ENCODE results near the gene DGKD.

The DGKD gene

DNA sequence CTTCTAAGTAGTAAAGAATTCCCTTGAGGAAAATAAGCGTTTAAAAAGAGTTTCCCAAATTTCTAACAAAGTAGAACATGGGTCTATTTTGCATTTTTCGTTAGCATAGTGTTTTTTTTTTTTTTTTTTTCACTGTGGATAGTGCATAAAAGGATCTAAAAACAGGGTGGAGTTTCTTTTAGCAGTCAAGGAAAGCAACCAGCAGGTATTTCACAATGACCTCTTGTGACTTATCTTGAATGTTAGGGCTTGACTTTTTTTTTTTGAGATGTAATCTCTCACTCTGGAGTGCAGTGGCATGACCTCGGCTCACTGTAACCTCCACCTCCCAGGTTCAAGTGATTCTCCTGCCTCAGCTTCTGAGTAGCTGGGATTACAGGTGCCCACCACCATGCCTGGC lies 14.9 kb upstream of the DGKD start:
- DNase-seq: no peak

DNA sequence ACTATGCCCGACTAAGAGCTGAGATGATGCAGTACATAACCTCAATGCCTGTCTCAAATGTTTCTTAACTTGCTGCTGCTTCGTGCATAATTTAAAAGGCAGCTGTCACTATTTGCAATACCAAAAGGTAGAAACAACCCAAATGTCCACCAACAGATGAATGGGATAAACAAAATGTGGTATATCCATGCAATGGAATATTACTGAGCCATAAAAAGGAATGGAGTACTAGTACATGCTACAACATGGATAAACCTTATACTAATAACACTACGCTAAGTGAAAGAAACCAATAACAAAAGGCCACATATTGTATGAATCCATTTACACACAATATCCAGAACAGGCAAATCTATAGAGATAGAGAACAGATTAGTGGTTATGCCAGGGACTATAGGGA lies 13.0 kb upstream of the DGKD start:
- no peak for DNase-seq

DNA sequence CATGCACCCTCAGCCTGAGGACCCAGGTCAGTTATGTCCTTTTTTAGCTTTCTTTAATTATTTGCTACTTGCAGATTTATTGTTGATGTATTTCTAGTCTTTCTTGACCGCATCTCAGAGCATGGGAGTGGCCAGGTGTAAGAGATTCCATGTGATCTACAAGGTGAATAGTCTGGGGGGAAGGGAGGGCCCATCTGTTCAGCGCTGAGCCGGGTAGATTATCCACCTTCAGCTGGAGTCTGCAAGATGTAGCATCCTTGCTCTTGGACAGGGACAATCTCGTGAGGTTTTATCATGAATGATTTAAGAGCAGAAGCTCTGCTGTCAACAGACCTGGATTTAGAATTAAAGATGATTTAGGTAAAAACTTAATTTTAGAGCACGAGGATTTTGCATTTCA lies 12.0 kb upstream of the DGKD start:
- DNase-seq: no peak

DNA sequence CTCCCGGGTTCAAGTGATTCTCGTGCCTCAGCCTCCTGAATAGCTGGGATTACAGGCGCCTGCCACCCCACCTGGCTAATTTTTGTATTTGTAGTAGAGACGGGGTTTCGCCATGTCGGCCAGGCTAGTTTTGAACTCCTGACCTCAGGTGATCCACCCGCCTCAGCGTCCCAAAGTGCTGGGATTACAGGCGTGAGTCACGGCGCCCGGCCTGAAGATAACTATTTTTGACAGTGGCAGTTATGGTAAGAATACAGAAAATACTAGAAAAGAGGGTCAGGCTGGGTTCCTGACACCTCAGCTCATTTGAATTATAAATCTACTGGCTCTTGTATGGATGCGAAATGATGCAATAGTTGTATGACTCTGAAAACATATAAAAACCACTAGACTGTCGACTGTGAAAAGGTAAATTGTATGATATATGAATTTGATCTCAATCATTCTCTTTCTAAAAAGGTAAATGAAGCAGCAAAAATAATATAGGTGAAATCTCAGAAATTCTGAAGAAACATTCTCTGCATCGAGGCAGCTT lies 11.1 kb upstream of the DGKD start:
- DNase-seq: no peak

DNA sequence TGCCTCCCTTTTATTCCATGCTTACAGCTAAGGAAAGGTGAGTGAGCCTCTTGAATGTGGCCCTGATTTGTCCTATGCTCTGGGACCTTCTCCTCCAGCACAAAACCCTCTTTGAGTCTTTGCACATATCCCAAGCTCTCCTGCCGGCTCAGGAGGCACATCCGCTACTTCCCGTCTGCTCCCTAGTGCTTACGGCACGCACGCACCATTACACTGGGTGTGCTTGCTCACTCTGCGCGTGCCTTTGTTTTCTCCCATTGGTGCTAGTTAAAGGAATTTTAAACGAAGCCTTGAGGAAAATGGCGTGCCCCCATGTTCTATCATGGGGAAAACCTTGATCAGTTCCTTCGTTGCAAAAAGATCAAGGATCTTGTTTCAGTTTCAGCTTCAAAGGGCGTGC lies 7.9 kb upstream of the DGKD start:
- DNase-seq: no peak

DNA sequence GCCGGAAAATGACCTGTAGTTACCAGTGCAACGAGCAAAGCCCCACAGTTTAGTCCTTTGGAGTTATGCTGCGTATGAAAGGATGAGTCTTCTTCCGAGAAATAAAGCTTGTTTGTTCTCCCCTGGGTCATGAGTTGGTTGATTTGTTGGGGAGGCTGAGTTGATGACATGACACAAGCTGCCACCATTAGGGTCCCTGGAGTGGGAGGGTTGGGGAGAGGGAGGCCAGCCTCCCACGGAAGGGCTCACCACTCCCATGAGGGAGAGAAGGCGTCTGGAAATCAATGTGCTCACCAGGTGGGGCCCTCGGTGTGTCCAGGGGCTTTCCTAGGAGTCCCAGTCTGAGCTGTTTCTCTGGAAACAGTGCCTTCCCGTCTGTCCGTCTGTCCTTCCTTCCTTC lies 7.4 kb upstream of the DGKD start:
- no peak for DNase-seq

DNA sequence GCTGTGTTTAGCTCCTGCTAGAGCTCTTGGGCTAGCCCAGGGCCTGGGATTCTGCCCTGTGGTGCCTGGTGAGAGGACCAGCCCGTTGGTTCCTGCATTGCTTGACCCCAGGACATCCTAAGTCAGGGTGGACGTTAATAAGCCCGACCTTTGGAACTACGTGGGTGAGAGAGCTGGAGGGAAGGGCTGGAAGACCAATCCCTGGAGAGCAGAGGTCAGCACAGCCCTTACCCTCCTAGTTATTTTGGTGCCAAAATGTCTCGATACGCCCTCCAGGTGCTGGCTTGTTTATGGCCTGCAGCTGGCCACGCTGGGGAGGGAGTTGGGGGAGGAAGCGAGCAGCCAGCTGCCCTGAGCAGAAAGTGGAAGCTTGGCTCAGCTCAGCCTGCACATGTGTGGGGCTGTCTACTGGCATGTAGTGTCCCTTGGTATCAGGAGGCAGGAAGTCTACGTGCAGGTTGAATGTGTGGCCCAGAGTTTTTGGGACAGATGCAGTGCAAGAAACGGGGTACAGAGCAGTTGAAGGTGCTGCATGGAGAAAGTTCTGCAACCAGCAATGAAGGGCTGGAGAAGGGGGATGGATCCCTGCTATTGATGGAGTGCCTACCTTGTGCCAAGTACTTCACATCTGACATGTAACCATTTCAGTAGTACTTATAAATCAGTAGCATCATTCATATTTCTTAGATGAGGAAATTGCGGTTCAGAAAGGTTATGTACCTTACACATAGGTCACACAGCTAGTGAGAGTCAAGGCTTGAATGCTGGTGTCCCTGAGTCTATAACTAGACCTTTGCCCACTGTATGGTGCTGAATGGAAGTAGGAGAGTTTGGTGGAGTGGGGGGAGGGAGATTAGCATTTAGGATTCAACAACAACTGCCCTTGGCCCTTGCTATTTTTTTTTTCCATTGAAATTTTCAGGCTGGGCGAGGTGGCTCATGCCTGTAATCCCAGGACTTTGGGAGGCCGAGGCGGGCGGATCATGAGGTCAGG lies 5.0 kb upstream of the DGKD start:
- no peak for DNase-seq

DNA sequence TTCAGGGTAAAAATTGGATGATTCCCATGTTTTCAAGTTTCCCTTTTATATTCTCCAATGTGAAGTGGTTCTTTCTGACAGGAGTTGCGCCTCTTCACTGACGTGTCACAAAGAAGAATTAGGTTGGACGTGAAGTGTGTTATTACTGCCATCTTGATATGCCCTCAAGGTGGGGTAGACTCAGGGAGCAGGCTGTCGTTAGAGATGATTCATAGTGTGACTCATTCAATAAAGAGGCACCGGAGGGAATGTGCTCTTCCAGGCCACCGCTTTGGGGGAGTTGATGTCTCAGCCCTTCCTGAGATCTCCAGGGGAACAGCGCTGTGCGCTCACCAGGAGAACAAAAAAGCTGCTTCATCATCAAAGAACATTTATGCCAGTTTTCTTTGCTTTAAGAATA lies 3.6 kb upstream of the DGKD start:
- DNase-seq: no peak

DNA sequence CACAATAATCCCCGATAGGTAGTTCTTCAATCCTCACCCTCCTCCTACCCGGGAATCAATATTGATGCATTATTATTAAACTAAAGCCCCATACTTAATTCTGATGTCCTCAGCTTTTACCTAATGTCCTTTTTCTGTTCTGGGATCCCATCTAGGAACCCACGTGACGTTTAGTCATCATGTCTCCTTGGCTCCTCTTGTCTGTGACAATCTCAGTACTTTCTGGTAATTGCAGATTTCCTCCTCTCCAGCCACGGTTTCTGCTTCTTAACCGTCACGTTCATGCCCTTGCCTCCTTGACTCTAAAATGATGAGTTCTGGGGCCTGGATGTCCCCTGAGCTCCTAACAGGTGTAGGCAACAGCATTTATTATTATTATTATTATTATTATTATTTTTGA lies 2.9 kb upstream of the DGKD start:
- no peak for DNase-seq

DNA sequence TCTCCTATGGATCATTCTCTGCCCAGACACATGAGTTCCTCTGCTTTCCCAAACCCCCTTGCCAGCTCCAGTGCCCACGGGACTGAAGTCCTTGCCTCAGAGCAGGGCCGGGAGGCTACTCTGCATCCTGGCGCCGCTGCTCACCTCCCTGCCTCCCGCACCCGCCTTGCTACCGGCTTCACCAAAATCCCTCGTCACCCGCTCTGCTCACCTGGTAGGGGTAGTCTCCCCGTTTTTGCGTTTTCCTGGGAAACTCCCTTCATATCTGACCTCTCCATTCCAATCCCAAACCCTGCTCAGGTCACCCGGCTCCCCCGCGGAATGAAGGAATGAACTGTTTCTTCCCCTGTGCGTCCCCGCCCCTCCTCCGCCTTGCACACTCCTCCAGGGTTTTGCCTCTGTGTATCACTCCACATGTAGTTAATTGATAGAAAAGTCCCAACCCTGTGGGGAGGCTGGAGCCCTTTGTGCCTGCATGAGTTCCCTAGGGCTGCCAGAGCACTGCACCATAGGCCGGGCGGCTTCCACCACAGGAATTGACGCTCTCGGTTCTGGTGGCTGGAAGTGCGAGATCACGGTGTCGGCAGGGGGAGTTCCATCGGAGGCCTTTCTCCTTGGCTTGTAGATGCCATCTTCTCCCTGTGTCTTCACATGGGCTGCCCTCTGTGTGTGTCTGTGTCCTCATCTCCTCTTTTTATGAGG lies 2.0 kb upstream of the DGKD start:
- no peak for DNase-seq

DNA sequence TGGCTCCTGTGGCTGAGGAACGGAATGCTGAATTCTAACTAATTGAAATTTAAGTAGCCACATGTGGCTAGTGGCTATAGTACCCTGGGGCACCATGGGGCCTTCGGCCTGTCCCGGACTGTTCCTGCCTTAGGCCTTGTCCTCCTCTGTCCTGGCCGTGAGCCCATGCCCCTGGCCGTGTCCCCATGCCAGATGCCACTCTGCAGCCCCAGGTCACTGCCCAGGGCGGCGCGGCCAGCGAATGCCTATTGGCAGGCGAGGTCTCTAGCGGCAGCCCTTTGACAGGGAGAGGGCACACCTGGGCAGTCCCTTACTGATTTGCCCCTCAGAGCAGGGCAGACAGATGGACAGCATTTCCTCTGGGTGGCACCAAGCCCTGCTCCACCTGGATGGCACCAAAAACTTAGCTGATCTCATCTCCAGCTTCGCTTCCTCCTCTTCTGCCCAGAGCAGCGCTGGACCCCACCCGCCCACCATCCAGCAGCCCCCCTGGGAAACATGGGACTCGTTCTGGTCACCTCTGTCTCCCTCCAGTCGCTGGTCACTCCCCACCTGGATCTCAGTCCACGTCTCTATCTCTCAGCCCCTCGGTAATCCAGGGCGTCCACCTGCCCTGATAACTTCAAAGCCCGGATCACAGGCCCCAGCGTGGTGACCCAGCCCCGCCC lies 1.1 kb upstream of the DGKD start:
- DNase-seq: no peak

DNA sequence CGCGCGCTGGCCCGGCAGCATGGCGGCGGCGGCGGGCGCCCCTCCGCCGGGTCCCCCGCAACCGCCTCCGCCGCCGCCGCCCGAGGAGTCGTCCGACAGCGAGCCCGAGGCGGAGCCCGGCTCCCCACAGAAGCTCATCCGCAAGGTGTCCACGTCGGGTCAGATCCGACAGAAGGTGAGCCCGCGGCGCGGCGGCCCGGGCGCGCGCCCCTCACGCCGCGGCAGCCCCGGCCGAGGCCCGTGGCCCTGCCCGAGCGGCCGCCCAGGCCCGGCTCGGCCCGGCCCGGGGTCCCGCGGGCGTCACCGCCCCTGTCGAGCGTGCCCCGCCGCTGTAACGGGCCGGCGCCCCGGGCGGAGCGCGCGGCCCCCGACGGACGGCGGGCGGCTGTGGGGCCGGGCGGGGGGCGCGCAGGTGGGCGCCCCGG lies 218 bp downstream of the DGKD start:
- no peak for DNase-seq

DNA sequence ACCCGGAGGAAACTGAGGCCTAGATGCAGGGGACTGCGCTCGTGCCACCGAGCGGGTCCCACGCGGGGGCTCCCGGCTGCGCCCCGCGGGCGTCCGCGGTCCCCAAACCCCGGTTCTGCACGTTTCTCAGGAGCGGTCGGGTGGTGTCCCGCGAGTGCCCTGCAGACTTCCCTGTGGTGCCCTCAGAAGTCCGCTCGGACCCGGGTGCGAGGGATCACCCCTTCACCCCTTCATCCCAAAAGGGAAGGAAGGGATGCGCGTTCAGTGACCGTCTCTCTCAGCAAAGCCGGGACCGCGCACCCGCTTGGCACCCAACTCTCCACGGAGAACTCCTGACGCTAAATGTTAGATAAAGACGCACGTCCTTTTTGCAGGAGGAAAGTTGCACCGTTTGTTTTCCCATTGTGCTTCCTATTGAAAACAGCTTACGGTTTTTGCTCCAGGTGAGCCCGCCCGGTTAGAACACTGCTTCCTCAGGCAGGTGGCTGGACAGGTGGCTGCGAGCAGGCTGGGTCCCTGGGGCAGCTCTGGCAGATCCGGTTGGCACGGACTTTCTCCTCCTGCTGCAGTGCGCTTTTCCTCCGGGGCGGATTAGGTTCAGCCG lies 779 bp downstream of the DGKD start:
- DNase-seq: no peak

DNA sequence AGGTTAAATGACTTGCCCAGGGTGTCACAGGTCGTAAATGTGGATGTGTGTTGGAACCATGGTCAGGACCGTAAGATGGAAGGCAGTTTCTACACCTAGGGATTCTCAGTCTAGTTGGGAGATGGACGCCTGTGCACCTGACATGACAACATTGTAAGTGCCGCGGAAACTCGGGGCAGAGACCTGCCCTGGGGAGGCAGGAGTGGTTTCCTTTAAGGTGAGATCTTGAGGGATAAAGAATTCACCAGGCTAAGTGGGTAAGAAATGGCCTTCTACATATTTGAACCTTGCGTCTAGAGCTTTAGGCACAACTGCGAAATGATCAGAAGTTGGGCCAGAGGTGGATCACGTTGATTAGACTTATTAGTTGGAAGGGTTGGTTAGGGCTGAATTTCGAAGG lies 1.6 kb downstream of the DGKD start:
- DNase-seq: no peak

DNA sequence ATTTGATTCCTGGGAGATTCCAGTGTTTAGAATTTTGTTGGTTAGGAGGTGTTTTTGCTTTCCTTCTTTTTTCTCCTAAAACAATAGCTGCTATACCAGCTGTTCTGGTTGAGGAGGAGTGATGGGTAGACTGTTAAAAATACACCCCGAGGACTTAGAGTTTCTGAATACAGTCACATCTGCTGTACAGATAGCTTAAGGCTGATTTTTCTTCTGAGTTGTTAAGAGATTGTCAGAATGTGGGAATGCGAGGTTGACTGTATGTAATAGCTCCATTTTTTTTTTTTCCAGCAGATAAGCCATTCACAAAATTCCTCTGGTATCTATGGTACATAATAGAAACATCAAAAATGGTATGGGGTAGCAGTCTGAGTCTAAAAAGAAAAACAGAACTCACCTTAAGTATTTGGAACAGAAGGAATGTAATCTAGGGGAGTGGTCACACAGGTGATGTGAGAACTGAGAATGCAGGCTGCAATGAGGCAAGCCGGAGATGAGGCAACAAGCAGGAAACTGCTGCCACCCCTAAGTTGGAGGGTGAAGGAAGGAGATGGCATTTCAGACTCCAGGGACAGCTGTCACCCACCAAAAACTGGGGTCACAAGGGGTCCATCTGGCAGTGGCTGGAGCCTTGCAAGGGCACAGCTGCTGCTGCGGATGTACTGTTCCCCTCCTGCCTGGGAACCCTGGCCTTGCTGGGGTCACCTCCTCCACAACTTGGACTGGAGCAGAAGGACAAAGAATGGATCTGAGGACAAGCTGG lies 2.4 kb downstream of the DGKD start:
- no peak for DNase-seq

DNA sequence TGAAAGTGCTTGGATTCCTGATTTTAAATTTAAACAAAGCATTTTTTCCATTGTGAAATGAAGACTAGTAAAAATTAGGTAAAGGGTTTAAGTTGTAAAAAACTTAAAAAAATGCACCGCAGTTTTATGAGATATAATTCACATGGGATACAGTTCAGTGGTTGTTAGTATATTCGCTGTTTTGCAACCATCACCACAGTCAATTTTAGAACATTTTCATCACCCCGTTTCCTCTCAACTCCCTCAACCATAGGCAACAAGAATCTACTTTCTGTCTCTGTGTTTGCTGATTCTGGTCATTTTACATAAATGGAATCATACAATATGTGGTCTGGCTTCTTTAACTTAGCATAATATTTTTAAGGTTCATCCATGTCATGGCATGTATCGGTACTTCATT lies 4.0 kb downstream of the DGKD start:
- DNase-seq: no peak

DNA sequence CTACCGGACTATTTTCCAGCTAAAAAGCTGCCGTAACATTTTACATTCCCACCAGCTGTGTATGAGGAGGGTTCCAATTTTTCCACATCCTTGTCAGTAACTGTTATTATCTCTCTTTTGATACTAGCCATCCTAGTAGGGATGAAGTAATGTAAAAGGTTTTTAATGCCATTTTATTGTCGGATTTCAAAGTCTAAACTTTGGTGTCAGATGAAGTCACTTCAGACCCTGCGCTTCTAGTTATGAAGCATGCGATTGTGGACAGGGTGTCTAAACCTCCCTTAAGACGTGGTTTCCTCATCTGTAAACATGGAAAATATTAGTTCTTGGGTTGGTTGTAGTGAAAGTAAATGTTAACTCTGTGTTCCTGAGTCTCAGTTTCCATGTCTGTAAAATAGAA lies 4.7 kb downstream of the DGKD start:
- no peak for DNase-seq

DNA sequence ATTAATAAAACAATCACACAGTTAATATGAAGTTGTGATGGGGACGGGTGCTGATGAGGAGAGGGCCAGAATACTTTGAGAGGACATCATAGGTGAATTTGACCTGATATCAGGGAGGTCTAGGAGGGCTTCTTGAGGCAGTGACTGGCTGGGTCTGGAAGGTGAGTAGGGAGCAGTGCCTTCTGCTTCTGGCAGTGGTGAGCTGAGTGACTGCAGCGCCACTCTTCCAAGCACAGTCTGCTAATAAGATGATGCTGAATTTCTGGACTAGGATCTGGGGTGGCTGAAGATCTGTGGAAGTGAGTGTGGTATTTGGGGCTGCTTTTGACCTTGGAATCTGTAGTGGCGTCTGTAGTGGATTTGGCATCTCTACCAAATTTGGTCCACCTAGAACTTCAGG lies 5.5 kb downstream of the DGKD start:
- DNase-seq: no peak

DNA sequence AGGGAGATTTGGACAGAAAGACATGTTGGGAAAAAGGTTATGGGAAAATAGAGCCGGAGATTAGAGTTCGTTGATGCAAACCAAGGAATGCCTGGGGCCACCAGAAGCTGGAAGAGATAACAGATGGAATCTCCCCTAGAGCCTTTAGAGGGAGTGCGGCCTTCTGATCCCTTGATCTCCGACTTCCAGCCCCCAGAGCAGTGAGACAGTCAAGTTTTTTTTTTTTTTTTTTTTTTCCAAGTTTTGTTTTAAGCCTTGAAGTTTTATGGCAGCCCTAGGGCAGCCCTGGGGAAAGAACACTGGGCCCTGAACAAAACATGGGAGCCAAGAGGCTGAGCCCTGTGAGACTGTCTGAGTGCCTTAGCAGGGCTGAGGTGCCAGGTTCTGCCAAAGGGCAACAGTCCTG lies 6.5 kb downstream of the DGKD start:
- no peak for DNase-seq

DNA sequence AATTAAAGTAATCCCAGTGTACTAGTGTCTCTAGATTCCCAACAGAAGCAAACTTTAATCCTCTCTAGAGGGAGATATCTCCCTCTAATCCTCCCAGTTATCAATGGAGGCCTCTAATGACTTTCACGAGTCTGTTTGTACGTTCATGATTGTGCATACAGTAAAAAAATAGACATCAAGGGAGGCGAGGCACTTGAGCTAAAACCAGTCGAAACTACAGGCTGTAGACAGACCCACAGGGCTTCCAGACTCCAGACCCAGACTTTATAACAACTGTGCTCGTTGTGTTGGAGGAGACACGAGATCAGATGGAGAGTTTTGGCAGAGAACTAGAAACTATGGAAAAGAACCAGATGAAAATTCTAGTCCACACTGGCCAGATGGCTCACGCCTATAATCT lies 7.0 kb downstream of the DGKD start:
- no peak for DNase-seq

DNA sequence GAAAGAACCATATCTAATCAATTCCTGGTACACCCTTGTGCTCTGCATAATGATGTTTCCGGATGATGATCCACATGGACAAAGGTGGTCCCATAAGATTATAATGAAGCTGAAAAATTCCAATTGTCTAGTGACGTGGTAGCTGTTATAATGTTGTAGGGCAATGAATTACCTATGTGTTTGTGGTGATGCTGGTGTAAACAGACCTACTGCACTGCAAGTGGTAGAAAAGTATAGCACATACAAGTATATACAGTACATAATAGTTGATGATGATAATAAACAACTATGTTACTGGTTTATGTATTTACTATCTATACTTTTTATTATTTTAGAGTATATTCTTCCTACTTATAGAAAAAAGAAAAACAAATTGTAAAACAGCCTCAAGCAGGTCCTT lies 8.4 kb downstream of the DGKD start:
- DNase-seq: no peak

DNA sequence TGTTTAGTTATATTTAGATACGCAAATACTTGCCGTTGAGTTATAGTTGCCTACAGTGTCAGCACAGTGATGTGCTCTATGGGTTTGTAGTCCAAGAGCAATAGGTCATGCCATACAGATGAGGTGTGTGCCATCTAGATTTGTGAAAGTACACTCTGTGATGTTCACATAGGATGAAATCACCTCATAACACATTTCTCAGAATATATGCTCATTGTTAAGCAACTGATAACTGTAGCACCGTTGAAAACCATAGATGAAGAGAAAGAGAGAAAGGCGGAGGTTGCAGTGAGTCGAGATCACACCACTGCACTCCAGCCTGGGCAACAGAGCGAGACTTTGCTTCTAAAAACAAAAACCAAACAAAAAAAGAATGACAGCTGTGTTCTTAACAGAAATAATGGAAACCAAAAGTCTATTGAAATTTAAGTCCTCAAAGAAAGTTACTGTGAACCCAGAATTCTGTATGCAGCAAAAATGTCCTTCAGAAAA lies 9.5 kb downstream of the DGKD start:
- DNase-seq: no peak
